Right renal cortex interstitium (tissue), 3 donors: Measurements from ENCODE around the gene PACRG. TPM values are rescaled to one million over a fixed set of nuclear protein-coding genes. Genes with fewer than 3 reads are reported as not detected.

Experiments used
- DNase-seq, 3 donors: peaks; one replicate each; pipeline ENCODE4 v3.0.0-alpha.2; 2013; ENCODE audit warnings: low read depth in 3 of 3, low spot score in 2 of 3
- polyA plus RNA-seq, 3 donors: library from polyadenylated mRNA; unstranded; fragments of 120-200 nt; gene quantifications; one replicate each; pipeline ENCODE4 v1.2.1, GENCODE V29; 2013; ENCODE audit not compliant: insufficient read length in 3 of 3

Gene PACRG
- polyA plus RNA-seq, 3 donors, result 14.0 to 20.8 (median 20.7) TPM

DNA sequence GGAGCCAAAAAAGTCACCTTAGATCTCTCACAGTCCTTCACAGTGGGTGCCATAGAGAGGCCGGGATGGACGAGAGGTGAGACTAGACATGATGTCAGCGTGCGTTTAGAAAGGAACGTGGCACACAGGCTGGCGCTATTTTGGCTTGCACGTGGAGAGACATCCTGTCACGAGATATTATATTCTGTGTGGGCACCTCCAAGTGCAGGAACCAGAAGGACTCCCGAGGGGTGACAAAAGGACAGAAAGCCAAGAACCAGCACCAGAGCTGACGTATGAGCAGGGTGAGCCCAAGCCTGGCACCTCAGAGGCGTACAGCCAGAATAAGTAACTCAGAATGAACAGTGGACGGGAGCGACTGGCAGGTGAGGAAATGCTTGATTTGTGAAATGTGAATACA, 636.9 kb downstream of the PACRG start:
- no peak for DNase-seq

Other genes with a start within 250 kb of the PACRG start
- gene PRKN, start 208 bp upstream of the PACRG start, polyA plus RNA-seq, result 10 to 100 TPM in 1 of 3 donors, 1 to 10 TPM in 2; 8.3 to 11.0 (median 9.2) TPM